Neural cell (in vitro differentiated cells): Measurements from ENCODE around the gene SEPTIN1. TPM values are rescaled to one million over a fixed set of nuclear protein-coding genes. Genes with fewer than 3 reads are reported as not detected.

ENCODE experiments used
- H2AFZ ChIP-seq: fragments of 200-600, 300-800 bp; sonication (generic), shearing (Covaris generic); 2 replicates; pipeline ENCODE4 v1.6.0; 2014; ENCODE audit warnings: low read depth, mild to moderate bottlenecking, antibody characterized with exemption, low read length, moderate library complexity
- H3F3A ChIP-seq: fragments of 200-600 bp; shearing (Covaris generic); 2 replicates; pipeline ENCODE4 v1.6.1; 2016; ENCODE audit warnings: mild to moderate bottlenecking, moderate library complexity, mixed read lengths, antibody characterized with exemption, low read length; ENCODE audit not compliant: insufficient read depth, poor library complexity, severe bottlenecking
- H3K27ac ChIP-seq: fragments of 200-600, 300-800 bp; sonication (generic), shearing (Covaris generic); 2 replicates; pipeline ENCODE4 v1.5.1; 2014; ENCODE audit warnings: mild to moderate bottlenecking, low read length, moderate library complexity
- H3K27me3 ChIP-seq: fragments of 300-800, 200-600 bp; sonication (generic), shearing (Covaris generic); 2 replicates; pipeline ENCODE4 v1.6.0; 2014; ENCODE audit warnings: mild to moderate bottlenecking, low read depth, low read length, moderate library complexity; ENCODE audit not compliant: insufficient read depth
- H3K36me3 ChIP-seq: fragments of 300-800, 200-600 bp; sonication (generic), shearing (Covaris generic); 2 replicates; pipeline ENCODE4 v1.5.1; 2014; ENCODE audit warnings: mild to moderate bottlenecking, antibody characterized with exemption, low read length, moderate library complexity; ENCODE audit not compliant: insufficient read depth
- H3K4me2 ChIP-seq: fragments of 300-800, 200-600 bp; sonication (generic), shearing (Covaris generic); 2 replicates; pipeline ENCODE4 v1.6.0; 2014; ENCODE audit warnings: mild to moderate bottlenecking, low read length
- H3K4me3 ChIP-seq: fragments of 300-800, 200-600 bp; sonication (generic), shearing (Covaris generic); 2 replicates; pipeline ENCODE4 v1.5.1; 2014; ENCODE audit warnings: mild to moderate bottlenecking, low read length, moderate library complexity
- H3K79me2 ChIP-seq: fragments of 200-600 bp; shearing (Covaris generic); replicated peaks from 2 replicates; pipeline ENCODE4 v1.6.0; 2014; ENCODE audit warnings: mild to moderate bottlenecking, low read length, moderate library complexity; ENCODE audit not compliant: insufficient read depth
- H3K9ac ChIP-seq: fragments of 300-800, 200-600 bp; sonication (generic), shearing (Covaris generic); 2 replicates; pipeline ENCODE4 v1.6.1; 2016; ENCODE audit warnings: mild to moderate bottlenecking, low read length, mixed read lengths
- H3K9me2 ChIP-seq: fragments of 200-600 bp; shearing (Covaris generic); 2 replicates; pipeline ENCODE4 v1.6.1; 2016; ENCODE audit warnings: mild to moderate bottlenecking, low read length, mixed read lengths; ENCODE audit not compliant: insufficient read depth
- H3K9me3 ChIP-seq: fragments of 200-600, 300-800 bp; sonication (generic), shearing (Covaris generic); 2 replicates; pipeline ENCODE4 v1.6.1; 2016; ENCODE audit warnings: mild to moderate bottlenecking, mixed run types, low read length, moderate library complexity, mixed read lengths
- H4K20me1 ChIP-seq: fragments of 200-600 bp; shearing (Covaris generic); 2 replicates; pipeline ENCODE4 v1.6.1; 2016; ENCODE audit warnings: mild to moderate bottlenecking, mixed run types; ENCODE audit not compliant: insufficient read depth
- EP300 ChIP-seq: fragments of 450-650 bp; conservative IDR thresholded peaks from 2 replicates; pipeline ENCODE4 v1.6.1; 2014; ENCODE audit warnings: antibody characterized with exemption, mild to moderate bottlenecking, moderate library complexity; ENCODE audit not compliant: poor library complexity, severe bottlenecking
- EZH2 ChIP-seq: fragments of 200-600, 300-800 bp; shearing (Covaris generic), sonication (generic); IDR thresholded peaks from 2 replicates; pipeline ENCODE4 v1.6.1; 2014; ENCODE audit warnings: antibody characterized with exemption, low read length, borderline replicate concordance, mild to moderate bottlenecking; ENCODE audit not compliant: insufficient read depth, poor library complexity, severe bottlenecking
- MXI1 ChIP-seq: fragments of 450-650 bp; conservative IDR thresholded peaks from 2 replicates; pipeline ENCODE4 v1.6.1; 2014; ENCODE audit warnings: antibody characterized with exemption, mild to moderate bottlenecking; ENCODE audit not compliant: poor library complexity, severe bottlenecking
- POLR2AphosphoS5 ChIP-seq: IDR thresholded peaks from 2 replicates; pipeline ENCODE4 v1.6.1; 2012
- RAD21 ChIP-seq: fragments of 450-650 bp; conservative IDR thresholded peaks from 2 replicates; pipeline ENCODE4 v1.6.1; 2014; ENCODE audit warnings: antibody characterized with exemption, mild to moderate bottlenecking, moderate library complexity
- SMC3 ChIP-seq: fragments of 450-650 bp; conservative IDR thresholded peaks from 2 replicates; pipeline ENCODE4 v1.6.1; 2014; ENCODE audit warnings: antibody characterized with exemption, mild to moderate bottlenecking, moderate library complexity; ENCODE audit not compliant: poor library complexity
- TAF1 ChIP-seq: IDR thresholded peaks from 2 replicates; pipeline ENCODE4 v1.6.1; 2012; ENCODE audit warnings: low read depth
- polyA plus RNA-seq: library from polyadenylated mRNA; depleted of rRNA; stranded (reverse); fragments of >200 nt; gene quantifications from 2 replicates; pipeline ENCODE4 v1.2.3, GENCODE V29; 2014
- TF ChIP-seq, protein P1 (sequence below): IDR thresholded peaks from 2 replicates; pipeline ENCODE4 v1.6.1; 2012; ENCODE audit warnings: borderline replicate concordance
- TF ChIP-seq, protein P2 (sequence below): fragments of 450-650 bp; IDR thresholded peaks from 2 replicates; pipeline ENCODE4 v1.5.1; 2014; ENCODE audit warnings: antibody characterized with exemption, mild to moderate bottlenecking, moderate library complexity; ENCODE audit not compliant: poor library complexity, severe bottlenecking

The SEPTIN1 gene
- polyA plus RNA-seq, 1 donor from 2014 or later, result 0.38 TPM

DNA sequence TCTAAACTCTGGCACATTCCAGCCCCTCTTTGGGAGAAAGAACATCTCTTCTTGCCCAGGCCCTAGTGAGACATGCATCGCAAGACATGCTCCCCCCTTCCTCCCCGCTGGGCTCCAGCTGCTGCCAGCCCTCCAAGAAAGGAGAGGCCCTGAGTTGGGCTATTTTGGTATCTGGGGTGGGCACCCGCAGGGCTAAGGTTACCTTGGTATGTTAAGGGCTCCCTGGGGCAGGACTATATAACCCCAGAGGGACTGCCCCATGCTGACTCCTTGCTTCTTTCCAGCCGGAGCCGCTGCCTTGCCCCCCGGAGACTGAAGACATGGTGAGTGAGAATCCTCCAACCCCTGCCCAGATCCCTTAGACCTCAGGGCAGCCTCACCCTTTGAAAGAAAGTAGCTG lies 7.8 kb downstream of the SEPTIN1 start, which contains the start of gene MYL11:
MYL11 (plus strand) TSS at position 265 of the 400 bp plus-strand sequence; CDS start at position 321, 56 bp downstream.
- Histone ChIP-seq H4K20me1 (no peaks in the 10 kb centered on the region), H3K9me2 (no peaks in the 10 kb centered on the region), H3F3A (no peaks in the 10 kb centered on the region), H3K79me2 (peaks cover 3% of the 10 kb centered on the region), H3K4me2 (no peak within 1 kb of the TSS), H2AFZ (no peak within 1 kb of the TSS), H3K36me3 (no peaks in the 10 kb centered on the region), H3K9ac (no peak within 1 kb of the TSS), H3K9me3 (no peaks in the 10 kb centered on the region), H3K27me3 (no peaks in the 10 kb centered on the region), H3K27ac (no peak within 1 kb of the TSS), H3K4me3 (no peak within 1 kb of the TSS)
- no peak for TF ChIP-seq POLR2AphosphoS5
- no peak for TF ChIP-seq EZH2
- TF ChIP-seq TAF1, result no peak
- TF ChIP-seq, protein P1, sequence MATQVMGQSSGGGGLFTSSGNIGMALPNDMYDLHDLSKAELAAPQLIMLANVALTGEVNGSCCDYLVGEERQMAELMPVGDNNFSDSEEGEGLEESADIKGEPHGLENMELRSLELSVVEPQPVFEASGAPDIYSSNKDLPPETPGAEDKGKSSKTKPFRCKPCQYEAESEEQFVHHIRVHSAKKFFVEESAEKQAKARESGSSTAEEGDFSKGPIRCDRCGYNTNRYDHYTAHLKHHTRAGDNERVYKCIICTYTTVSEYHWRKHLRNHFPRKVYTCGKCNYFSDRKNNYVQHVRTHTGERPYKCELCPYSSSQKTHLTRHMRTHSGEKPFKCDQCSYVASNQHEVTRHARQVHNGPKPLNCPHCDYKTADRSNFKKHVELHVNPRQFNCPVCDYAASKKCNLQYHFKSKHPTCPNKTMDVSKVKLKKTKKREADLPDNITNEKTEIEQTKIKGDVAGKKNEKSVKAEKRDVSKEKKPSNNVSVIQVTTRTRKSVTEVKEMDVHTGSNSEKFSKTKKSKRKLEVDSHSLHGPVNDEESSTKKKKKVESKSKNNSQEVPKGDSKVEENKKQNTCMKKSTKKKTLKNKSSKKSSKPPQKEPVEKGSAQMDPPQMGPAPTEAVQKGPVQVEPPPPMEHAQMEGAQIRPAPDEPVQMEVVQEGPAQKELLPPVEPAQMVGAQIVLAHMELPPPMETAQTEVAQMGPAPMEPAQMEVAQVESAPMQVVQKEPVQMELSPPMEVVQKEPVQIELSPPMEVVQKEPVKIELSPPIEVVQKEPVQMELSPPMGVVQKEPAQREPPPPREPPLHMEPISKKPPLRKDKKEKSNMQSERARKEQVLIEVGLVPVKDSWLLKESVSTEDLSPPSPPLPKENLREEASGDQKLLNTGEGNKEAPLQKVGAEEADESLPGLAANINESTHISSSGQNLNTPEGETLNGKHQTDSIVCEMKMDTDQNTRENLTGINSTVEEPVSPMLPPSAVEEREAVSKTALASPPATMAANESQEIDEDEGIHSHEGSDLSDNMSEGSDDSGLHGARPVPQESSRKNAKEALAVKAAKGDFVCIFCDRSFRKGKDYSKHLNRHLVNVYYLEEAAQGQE, result no peak
- no peak for TF ChIP-seq RAD21
- TF ChIP-seq, protein P2, sequence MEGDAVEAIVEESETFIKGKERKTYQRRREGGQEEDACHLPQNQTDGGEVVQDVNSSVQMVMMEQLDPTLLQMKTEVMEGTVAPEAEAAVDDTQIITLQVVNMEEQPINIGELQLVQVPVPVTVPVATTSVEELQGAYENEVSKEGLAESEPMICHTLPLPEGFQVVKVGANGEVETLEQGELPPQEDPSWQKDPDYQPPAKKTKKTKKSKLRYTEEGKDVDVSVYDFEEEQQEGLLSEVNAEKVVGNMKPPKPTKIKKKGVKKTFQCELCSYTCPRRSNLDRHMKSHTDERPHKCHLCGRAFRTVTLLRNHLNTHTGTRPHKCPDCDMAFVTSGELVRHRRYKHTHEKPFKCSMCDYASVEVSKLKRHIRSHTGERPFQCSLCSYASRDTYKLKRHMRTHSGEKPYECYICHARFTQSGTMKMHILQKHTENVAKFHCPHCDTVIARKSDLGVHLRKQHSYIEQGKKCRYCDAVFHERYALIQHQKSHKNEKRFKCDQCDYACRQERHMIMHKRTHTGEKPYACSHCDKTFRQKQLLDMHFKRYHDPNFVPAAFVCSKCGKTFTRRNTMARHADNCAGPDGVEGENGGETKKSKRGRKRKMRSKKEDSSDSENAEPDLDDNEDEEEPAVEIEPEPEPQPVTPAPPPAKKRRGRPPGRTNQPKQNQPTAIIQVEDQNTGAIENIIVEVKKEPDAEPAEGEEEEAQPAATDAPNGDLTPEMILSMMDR, result no peak
- no peak for TF ChIP-seq SMC3
- no peak for TF ChIP-seq MXI1
- no peak for TF ChIP-seq EP300

DNA sequence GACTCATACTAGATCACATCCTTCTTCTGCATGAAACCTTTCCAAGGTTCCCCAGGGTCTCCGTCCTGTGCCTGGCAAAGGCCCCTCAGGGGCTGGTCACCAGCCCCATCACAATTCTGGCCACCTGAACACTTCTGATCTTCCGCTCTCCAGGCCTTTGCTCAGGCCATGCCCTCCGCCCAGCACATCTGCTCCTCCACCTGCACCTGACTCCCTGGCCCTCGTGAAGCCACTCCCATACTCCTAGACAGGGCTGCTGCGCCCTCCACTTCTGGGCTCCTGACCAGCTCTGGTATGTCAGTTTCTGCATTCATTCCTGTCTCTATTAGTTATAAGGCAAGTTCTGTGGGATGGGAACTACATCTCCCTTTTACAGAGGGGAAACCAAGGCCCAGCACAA lies 9.6 kb downstream of the SEPTIN1 start:
- H2AFZ ChIP-seq, result no peak overlapping the region
- TF ChIP-seq, protein P1, result no peak
- no peak for TF ChIP-seq EP300
- H3K79me2 ChIP-seq, result peaks cover 22% of the 10 kb centered on the region
- H3K4me2 ChIP-seq, result no peak overlapping the region
- H3F3A ChIP-seq, result no peaks in the 10 kb centered on the region
- H3K4me3 ChIP-seq, result no peak overlapping the region
- H3K27me3 ChIP-seq, result no peaks in the 10 kb centered on the region
- H3K27ac ChIP-seq, result no peak overlapping the region
- H4K20me1 ChIP-seq, result peaks cover 17% of the 10 kb centered on the region
- no peak overlapping the region for H3K9ac ChIP-seq
- no peaks in the 10 kb centered on the region for H3K9me3 ChIP-seq
- no peaks in the 10 kb centered on the region for H3K36me3 ChIP-seq
- no peaks in the 10 kb centered on the region for H3K9me2 ChIP-seq
